ENCODE data around the gene CSRNP3. TPM values are rescaled to one million over a fixed set of nuclear protein-coding genes. Genes with fewer than 3 reads are reported as not detected.

CSRNP3 gene
- polyA plus RNA-seq, 1 donor = 4.4 TPM

DNA sequence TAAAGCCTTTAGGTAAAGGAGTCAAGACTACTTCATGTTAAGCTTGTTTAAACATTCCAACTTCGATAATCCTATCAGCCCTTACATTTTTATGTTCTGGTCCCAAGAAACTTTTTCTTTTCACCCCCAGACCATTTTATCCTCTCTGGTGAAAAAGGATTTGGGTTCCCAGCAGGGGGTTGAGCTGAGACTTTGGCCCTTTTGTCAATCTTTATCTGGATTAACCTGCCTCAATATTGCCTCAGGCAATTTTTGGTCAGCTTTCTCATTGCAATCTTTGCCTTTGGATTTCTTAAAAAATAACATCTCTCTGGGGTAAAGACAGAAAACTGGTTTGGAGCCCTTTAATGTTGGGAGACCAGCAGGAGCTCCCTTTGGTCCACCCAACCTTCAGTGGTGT lies 33.9 kb upstream of the CSRNP3 start:
- Histone ChIP-seq H3K27ac (ENCODE audit: low read length) (peak overlapping the region; percentile 30), H3K9me3 (ENCODE audit: control insufficient read depth, low read depth, low read length) (no peaks in the 10 kb centered on the region), H3K27me3 (ENCODE audit: control insufficient read depth, insufficient read depth, low read length) (no peaks in the 10 kb centered on the region), H3K4me1 (ENCODE audit: control insufficient read depth, insufficient read depth, low read length) (no peaks in the 10 kb centered on the region), H3K36me3 (ENCODE audit: control insufficient read depth, insufficient read depth, low read length) (no peaks in the 10 kb centered on the region), H3K4me3 (ENCODE audit: low read length) (no peak overlapping the region)
- DNase-seq = no peak
- no CpG with 5 or more reads among the region's 1 CpG for WGBS (ENCODE audit: insufficient coverage, low lambda C conversion rate)

DNA sequence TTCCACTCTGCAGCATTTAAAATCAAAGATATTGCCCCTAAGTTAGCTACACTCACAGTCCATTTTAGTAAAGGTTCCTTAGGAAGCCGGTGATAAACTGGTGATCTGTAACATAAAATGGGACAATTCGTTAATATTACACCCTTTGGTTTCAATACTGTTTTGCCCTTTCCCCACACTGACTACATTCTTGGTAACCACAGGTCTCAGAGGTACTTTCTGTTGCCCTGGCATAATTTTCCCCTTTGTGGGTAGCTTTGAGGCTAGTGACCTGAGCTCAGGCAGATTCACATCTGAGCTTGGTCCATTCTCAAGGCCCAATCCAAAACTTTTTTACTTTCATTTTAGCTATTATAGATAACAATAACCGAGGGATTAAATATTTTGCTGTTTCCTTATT lies 32.9 kb upstream of the CSRNP3 start:
- Histone ChIP-seq H3K4me1 (ENCODE audit: control insufficient read depth, insufficient read depth, low read length) (no peaks in the 10 kb centered on the region), H3K4me3 (ENCODE audit: low read length) (no peak overlapping the region), H3K9me3 (ENCODE audit: control insufficient read depth, low read depth, low read length) (no peaks in the 10 kb centered on the region), H3K27ac (ENCODE audit: low read length) (no peak overlapping the region), H3K27me3 (ENCODE audit: control insufficient read depth, insufficient read depth, low read length) (no peaks in the 10 kb centered on the region), H3K36me3 (ENCODE audit: control insufficient read depth, insufficient read depth, low read length) (no peaks in the 10 kb centered on the region)
- no peak for DNase-seq
- 92% methylated on average over 2 of the region's 3 CpGs for WGBS (ENCODE audit: insufficient coverage, low lambda C conversion rate)

DNA sequence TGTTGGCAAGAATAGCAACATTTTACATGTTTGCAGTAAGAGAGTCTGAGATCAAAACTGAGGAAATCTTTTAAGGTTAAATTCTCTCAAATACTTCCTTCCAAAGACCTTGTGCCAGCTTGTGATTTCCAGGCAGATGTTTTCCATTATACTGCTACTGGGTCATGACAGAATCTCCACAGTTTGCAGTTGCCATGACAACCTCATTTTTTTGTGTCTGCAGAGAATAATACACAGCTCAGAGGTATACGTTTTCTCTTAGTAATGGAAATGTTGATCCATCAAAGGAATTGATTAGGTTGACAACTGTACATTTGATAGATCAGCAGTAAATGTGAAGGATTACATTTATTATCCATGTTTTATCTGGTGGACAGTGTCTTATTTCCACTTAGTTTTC lies 29.1 kb upstream of the CSRNP3 start:
- no CpG with 5 or more reads among the region's 1 CpG for WGBS (ENCODE audit: insufficient coverage, low lambda C conversion rate)
- Histone ChIP-seq H3K4me3 (ENCODE audit: low read length) (no peak overlapping the region), H3K4me1 (ENCODE audit: control insufficient read depth, insufficient read depth, low read length) (no peaks in the 10 kb centered on the region), H3K9me3 (ENCODE audit: control insufficient read depth, low read depth, low read length) (no peaks in the 10 kb centered on the region), H3K36me3 (ENCODE audit: control insufficient read depth, insufficient read depth, low read length) (no peaks in the 10 kb centered on the region), H3K27me3 (ENCODE audit: control insufficient read depth, insufficient read depth, low read length) (no peaks in the 10 kb centered on the region), H3K27ac (ENCODE audit: low read length) (no peak overlapping the region)
- no peak for DNase-seq

DNA sequence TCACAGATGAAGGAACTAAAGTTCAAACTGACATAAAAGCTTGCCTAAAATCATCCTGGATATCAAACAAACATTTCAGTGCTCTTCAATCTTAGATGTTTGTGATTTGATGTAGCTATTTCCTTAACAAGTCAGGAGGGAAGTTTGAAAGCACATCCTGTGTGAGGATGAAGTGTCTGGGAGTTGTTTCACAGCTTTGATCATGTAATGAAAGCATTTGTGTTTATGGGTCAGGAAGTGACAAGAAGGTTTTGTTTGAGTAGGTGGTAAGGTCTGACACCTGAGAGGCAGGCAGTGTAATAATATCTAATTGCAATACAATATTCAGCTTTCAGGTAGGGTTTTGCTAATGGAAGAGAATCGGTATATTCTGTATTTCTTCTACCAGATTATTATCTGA lies 26.0 kb upstream of the CSRNP3 start:
- WGBS (ENCODE audit: insufficient coverage, low lambda C conversion rate) = 100% methylated on average over 1 of the region's 1 CpG
- Histone ChIP-seq H3K4me3 (ENCODE audit: low read length) (no peak overlapping the region), H3K27me3 (ENCODE audit: control insufficient read depth, insufficient read depth, low read length) (no peaks in the 10 kb centered on the region), H3K36me3 (ENCODE audit: control insufficient read depth, insufficient read depth, low read length) (no peaks in the 10 kb centered on the region), H3K9me3 (ENCODE audit: control insufficient read depth, low read depth, low read length) (no peaks in the 10 kb centered on the region), H3K27ac (ENCODE audit: low read length) (no peak overlapping the region), H3K4me1 (ENCODE audit: control insufficient read depth, insufficient read depth, low read length) (no peaks in the 10 kb centered on the region)
- DNase-seq = no peak

DNA sequence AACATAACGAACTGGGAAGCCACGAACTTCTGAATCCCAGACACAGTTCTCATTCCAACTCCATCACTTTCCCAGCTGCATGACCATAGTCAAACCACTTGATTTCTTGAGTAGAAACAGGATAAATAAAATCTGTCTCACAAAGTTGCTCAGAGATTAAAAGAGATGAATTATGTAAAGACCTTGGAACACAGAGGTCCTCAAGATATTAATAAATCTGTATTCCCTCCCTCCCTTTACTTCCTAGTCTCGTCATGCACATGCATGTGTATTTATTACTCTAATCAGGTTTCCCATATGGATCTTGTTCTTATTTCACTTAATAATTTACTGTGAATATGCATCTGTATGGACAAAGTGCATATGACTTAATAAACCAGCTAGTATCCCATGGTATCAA lies 21.1 kb upstream of the CSRNP3 start:
- DNase-seq = no peak
- no peaks in the 10 kb centered on the region for H3K4me1 ChIP-seq (ENCODE audit: control insufficient read depth, insufficient read depth, low read length)
- no peak overlapping the region for H3K27ac ChIP-seq (ENCODE audit: low read length)
- 72% methylated on average over 2 of the region's 3 CpGs for WGBS (ENCODE audit: insufficient coverage, low lambda C conversion rate)
- H3K9me3 ChIP-seq (ENCODE audit: control insufficient read depth, low read depth, low read length) = no peaks in the 10 kb centered on the region
- H3K4me3 ChIP-seq (ENCODE audit: low read length) = no peak overlapping the region
- no peaks in the 10 kb centered on the region for H3K27me3 ChIP-seq (ENCODE audit: control insufficient read depth, insufficient read depth, low read length)
- H3K36me3 ChIP-seq (ENCODE audit: control insufficient read depth, insufficient read depth, low read length) = no peaks in the 10 kb centered on the region

DNA sequence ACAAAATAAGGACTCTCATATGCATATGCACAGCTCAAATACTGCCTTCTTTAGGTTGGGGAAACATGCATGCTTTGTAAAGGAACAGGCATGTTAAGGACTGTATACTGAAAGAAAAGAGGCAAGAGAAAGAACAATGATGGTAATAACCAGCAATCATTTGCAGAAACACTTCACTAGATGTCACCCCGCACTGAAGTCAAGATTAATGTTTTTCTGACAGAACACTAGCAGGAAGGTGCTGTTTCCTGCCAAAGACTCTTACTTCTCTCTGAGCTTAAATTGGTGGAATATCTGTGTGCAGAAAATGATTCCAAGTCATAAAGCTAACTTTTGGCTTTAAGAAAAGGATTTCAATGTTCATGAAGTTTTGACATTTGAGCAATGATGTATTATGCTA lies 19.3 kb upstream of the CSRNP3 start:
- no CpG with 5 or more reads among the region's 1 CpG for WGBS (ENCODE audit: insufficient coverage, low lambda C conversion rate)
- Histone ChIP-seq H3K4me3 (ENCODE audit: low read length) (no peak overlapping the region), H3K4me1 (ENCODE audit: control insufficient read depth, insufficient read depth, low read length) (no peaks in the 10 kb centered on the region), H3K27ac (ENCODE audit: low read length) (no peak overlapping the region), H3K36me3 (ENCODE audit: control insufficient read depth, insufficient read depth, low read length) (no peaks in the 10 kb centered on the region), H3K27me3 (ENCODE audit: control insufficient read depth, insufficient read depth, low read length) (no peaks in the 10 kb centered on the region), H3K9me3 (ENCODE audit: control insufficient read depth, low read depth, low read length) (no peaks in the 10 kb centered on the region)
- DNase-seq = no peak

DNA sequence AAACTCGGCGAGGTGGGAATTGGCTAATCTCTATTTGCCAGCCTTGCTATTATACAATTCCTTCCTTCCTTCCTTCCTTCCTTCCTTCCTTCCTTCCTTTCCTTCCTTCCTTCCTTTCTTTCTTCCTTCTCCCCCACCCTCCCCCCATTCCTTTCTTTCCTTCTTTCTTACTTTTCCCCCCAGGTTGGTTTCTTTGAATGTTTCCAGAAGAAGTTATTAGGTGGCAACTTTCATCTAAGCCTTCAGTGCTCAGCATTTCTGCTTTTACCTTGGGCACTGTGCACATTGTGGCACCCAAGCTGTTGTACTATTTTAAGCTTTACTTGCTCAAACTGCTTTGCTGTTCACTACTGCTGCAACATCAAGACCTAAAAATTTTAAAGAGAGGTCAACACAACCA lies 17.2 kb upstream of the CSRNP3 start:
- Histone ChIP-seq H3K4me1 (ENCODE audit: control insufficient read depth, insufficient read depth, low read length) (no peaks in the 10 kb centered on the region), H3K27ac (ENCODE audit: low read length) (no peak overlapping the region), H3K9me3 (ENCODE audit: control insufficient read depth, low read depth, low read length) (no peaks in the 10 kb centered on the region), H3K36me3 (ENCODE audit: control insufficient read depth, insufficient read depth, low read length) (no peaks in the 10 kb centered on the region), H3K27me3 (ENCODE audit: control insufficient read depth, insufficient read depth, low read length) (no peaks in the 10 kb centered on the region), H3K4me3 (ENCODE audit: low read length) (no peak overlapping the region)
- 93% methylated on average over 2 of the region's 2 CpGs for WGBS (ENCODE audit: insufficient coverage, low lambda C conversion rate)
- DNase-seq = no peak

DNA sequence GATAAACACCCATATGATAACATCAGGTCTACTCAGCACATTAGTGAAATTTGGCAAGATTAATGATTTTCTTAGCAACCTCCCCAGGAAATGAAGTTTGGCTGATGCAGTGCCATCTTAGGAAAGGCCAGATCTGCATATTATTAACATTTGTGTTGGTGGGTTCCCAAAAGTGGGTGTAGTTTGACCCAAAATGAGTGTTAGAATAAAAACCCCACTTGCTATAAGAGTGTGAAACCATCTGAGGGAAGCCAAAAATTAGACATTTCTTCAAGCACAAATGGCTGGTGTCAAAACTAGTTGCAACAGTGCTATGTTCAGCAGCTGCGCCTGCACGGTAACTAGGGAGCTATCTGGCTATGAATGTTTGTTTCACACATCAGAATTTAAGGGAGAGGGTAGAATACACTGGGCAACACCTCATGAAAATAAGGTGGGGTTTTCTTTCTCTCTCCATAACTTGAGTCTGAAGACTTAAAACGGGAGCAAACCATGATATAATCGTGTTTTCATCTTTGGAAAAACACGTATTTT lies 15.9 kb upstream of the CSRNP3 start:
- Histone ChIP-seq H3K27ac (ENCODE audit: low read length) (no peak overlapping the region), H3K4me3 (ENCODE audit: low read length) (no peak overlapping the region), H3K36me3 (ENCODE audit: control insufficient read depth, insufficient read depth, low read length) (no peaks in the 10 kb centered on the region), H3K9me3 (ENCODE audit: control insufficient read depth, low read depth, low read length) (no peaks in the 10 kb centered on the region), H3K4me1 (ENCODE audit: control insufficient read depth, insufficient read depth, low read length) (no peaks in the 10 kb centered on the region), H3K27me3 (ENCODE audit: control insufficient read depth, insufficient read depth, low read length) (no peaks in the 10 kb centered on the region)
- 83% methylated on average over 3 of the region's 5 CpGs for WGBS (ENCODE audit: insufficient coverage, low lambda C conversion rate)
- no peak for DNase-seq

DNA sequence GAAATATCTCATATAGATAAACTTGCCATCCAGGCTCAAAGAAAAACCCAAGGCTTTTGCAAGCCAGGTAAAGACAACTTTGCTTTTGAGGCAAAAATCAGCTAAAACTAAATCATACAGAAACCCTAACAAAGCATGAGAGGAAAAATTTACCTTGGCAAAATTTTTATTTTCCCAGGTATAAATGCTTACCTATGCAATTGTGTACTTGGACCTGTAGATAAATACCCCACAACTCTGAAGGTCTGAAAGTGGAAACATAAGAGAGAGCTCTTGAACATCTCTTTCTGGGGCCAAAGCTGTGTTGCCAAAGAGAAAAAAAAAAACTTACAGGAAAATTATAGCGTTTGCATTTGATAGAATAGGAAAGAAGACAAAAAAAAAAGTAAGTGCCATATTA lies 14.6 kb upstream of the CSRNP3 start:
- Histone ChIP-seq H3K27ac (ENCODE audit: low read length) (no peak overlapping the region), H3K27me3 (ENCODE audit: control insufficient read depth, insufficient read depth, low read length) (no peaks in the 10 kb centered on the region), H3K36me3 (ENCODE audit: control insufficient read depth, insufficient read depth, low read length) (no peaks in the 10 kb centered on the region), H3K4me1 (ENCODE audit: control insufficient read depth, insufficient read depth, low read length) (no peaks in the 10 kb centered on the region), H3K4me3 (ENCODE audit: low read length) (no peak overlapping the region), H3K9me3 (ENCODE audit: control insufficient read depth, low read depth, low read length) (no peaks in the 10 kb centered on the region)
- WGBS (ENCODE audit: insufficient coverage, low lambda C conversion rate) = 100% methylated on average over 1 of the region's 1 CpG
- no peak for DNase-seq

DNA sequence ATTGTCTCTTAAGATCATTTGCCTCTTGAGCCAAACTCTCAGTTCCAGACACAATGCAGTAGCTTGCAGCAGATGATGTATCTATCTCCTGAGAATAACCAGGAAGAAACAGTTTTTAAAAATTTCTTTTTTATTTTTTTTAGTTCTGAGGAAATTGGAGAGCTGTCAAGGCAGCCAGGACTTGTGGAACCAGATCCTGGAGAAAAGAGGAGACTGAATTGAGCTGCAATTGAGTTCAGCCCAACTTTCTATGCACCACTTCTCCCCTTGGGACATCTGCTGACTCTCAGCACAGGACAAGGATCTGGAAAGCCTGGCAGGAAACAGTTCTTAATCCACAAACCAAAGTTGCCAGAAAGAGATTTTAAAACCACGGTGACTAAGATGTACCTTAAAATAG lies 13.5 kb upstream of the CSRNP3 start:
- Histone ChIP-seq H3K36me3 (ENCODE audit: control insufficient read depth, insufficient read depth, low read length) (no peaks in the 10 kb centered on the region), H3K27me3 (ENCODE audit: control insufficient read depth, insufficient read depth, low read length) (no peaks in the 10 kb centered on the region), H3K4me3 (ENCODE audit: low read length) (no peak overlapping the region), H3K9me3 (ENCODE audit: control insufficient read depth, low read depth, low read length) (no peaks in the 10 kb centered on the region), H3K27ac (ENCODE audit: low read length) (no peak overlapping the region), H3K4me1 (ENCODE audit: control insufficient read depth, insufficient read depth, low read length) (no peaks in the 10 kb centered on the region)
- DNase-seq = no peak
- WGBS (ENCODE audit: insufficient coverage, low lambda C conversion rate) = 86% methylated on average over 1 of the region's 1 CpG

DNA sequence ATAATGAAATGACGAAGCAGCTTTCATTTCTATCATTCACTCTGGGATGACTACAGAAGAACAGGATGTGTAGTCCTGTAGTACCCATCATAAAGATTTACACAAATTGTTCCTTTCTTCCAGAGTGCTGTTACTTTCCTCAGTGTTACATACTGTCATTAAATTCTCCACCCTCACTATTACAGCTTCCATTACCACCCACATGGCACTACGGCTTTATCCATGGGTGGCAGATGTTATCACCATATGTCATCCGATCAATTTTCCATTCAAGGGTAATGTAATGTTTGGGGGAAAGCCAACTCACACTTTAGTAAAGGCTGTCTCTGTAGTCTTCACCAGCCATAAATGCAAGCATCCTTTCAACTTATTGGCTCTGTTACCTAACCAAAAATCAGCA lies 7.1 kb upstream of the CSRNP3 start:
- H3K9me3 ChIP-seq (ENCODE audit: control insufficient read depth, low read depth, low read length) = no peaks in the 10 kb centered on the region
- WGBS (ENCODE audit: insufficient coverage, low lambda C conversion rate) = no CpG with 5 or more reads among the region's 3 CpGs
- no peaks in the 10 kb centered on the region for H3K4me1 ChIP-seq (ENCODE audit: control insufficient read depth, insufficient read depth, low read length)
- no peak for DNase-seq
- no peaks in the 10 kb centered on the region for H3K36me3 ChIP-seq (ENCODE audit: control insufficient read depth, insufficient read depth, low read length)
- no peak overlapping the region for H3K27ac ChIP-seq (ENCODE audit: low read length)
- no peaks in the 10 kb centered on the region for H3K27me3 ChIP-seq (ENCODE audit: control insufficient read depth, insufficient read depth, low read length)
- H3K4me3 ChIP-seq (ENCODE audit: low read length) = no peak overlapping the region

Measured in large intestine (tissue), 3 donors.